Islet of Langerhans (tissue), 1 donor: ENCODE results near the gene CCNB2.

Source experiments
- FAIRE-seq: peaks from one replicate; lab custom pipeline; 2011; peaks lifted over from hg19 to GRCh38; lab: Jason Lieb, UNC

The CCNB2 gene

GRCh38 chr15:59168536-59168935 lies 63.6 kb downstream of the CCNB2 start:
- FAIRE-seq = no peak

GRCh38 chr15:59169251-59169708 lies 64.3 kb downstream of the CCNB2 start:
- no peak for FAIRE-seq

GRCh38 chr15:59170295-59171066 lies 65.5 kb downstream of the CCNB2 start:
- no peak for FAIRE-seq

- FAIRE-seq = no peak
Observed at GRCh38 chr15:59171067-59171397, 66.1 kb downstream of the CCNB2 start.

- no peak for FAIRE-seq
Observed at GRCh38 chr15:59172289-59172901, 67.4 kb downstream of the CCNB2 start.

DNA sequence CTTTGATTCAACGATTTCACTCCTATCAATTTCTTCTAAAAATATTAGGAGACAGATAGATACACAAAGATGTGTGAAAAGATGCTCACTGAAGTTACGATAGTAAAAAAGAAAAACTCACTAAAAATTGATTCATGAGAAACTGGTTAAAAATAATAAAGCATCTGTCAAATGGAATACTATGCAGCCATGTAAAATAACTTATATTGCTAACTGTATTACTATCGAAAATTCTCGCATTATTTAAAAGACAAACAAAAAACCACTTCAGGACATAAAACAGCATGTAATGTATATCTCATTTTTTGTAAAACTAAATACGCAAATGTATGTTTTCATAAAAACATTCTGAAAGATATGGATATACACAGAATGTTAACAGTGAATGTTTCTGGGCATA lies 68.2 kb downstream of the CCNB2 start:
- FAIRE-seq = no peak

DNA sequence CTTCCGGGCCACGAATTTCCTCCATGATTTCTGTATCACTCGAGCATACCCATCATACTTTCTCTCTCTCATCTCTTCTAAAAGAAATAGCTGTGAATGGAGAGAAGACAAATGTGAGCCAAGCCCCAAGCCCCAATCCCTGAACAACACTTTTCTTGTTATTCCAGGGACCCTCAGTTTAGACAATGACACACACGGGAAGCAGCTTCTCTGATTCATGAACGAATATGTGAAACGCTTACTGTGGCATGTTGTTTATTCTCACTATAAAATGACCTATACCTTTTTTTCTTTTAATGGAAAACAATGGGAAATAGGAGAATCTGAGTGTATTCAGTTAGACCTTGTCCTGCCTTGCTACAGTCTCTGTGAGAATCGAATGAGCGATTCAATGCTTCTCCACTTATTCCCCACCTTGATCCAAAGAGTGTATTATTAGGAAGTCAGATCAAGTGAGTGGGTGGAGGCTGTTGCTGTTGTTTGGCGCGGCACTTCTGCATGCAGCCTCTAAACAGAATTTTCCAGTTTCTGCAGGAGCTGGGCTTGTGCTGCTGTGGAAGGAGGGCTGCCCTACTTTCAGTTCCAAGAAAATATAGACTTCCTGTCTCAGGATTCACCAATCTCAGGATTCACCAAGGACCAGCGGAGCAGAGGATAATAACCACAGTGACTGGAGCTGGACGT lies 69.3 kb downstream of the CCNB2 start:
- FAIRE-seq = no peak
